Activated T-helper 2 cell treated with anti-CD3 and anti-CD28 coated beads, Interferon-gamma antibody, Interleukin-2, Interleukin-4, amounts not matched to agents 10 μg/mL and 5 μg/mL and 100 μg/mL, durations not matched to agents 14 hours and 24 hours and 36 hours (primary cell): Measurements from ENCODE around the gene PRR5L. TPM values are rescaled to one million over a fixed set of nuclear protein-coding genes. Genes with fewer than 3 reads are reported as not detected.

Source experiments
- DNase-seq: peaks from one replicate; pipeline ENCODE4 v3.0.0; 2021; ENCODE audit warnings: low spot score
- H3K27ac Mint-ChIP-seq: one replicate; pipeline ENCODE4 v1.8.0; 2021; ENCODE audit warnings: mixed read lengths
- H3K27me3 Mint-ChIP-seq: one replicate; pipeline ENCODE4 v1.8.0; 2021; ENCODE audit warnings: low read depth, mixed read lengths
- H3K36me3 Mint-ChIP-seq: one replicate; pipeline ENCODE4 v1.8.0; 2021; ENCODE audit warnings: low read depth, mixed read lengths
- H3K4me1 Mint-ChIP-seq: one replicate; pipeline ENCODE4 v1.8.0; 2021; ENCODE audit warnings: low read depth, mixed read lengths
- H3K4me3 Mint-ChIP-seq: one replicate; pipeline ENCODE4 v1.8.0; 2021; ENCODE audit warnings: low read depth, mild to moderate bottlenecking, moderate library complexity, mixed read lengths
- H3K9me3 Mint-ChIP-seq: one replicate; pipeline ENCODE4 v1.8.0; 2021; ENCODE audit warnings: mixed read lengths
- intact Hi-C: fragments of 100-400 bp; cut with micrococcal nuclease; formaldehyde crosslinking; loops from one replicate; pipeline ENCODE4 v1.15.1; 2023
- total RNA-seq: library from RNA; stranded (reverse); gene quantifications from 2 replicates; pipeline ENCODE4 v1.2.3, GENCODE V29; 2022

Gene PRR5L
- total RNA-seq, 1 donor from 2014 or later: 23.4 TPM

- H3K36me3 Mint-ChIP-seq: no peaks in the 10 kb centered on the region
- peaks cover 6% of the 10 kb centered on the region for H3K27me3 Mint-ChIP-seq
- no peak for DNase-seq
- H3K4me1 Mint-ChIP-seq: peaks cover 16% of the 10 kb centered on the region
- no peak overlapping the region for H3K27ac Mint-ChIP-seq
- H3K9me3 Mint-ChIP-seq: no peaks in the 10 kb centered on the region
- no peak overlapping the region for H3K4me3 Mint-ChIP-seq
- intact Hi-C loops: loop anchor here (5.0 kb wide), 1 partner anchor 45 kb away; no protein-coding TSS in a partner anchor
Measured at GRCh38 chr11:36512016-36512415, 215.9 kb downstream of the PRR5L start.

DNA sequence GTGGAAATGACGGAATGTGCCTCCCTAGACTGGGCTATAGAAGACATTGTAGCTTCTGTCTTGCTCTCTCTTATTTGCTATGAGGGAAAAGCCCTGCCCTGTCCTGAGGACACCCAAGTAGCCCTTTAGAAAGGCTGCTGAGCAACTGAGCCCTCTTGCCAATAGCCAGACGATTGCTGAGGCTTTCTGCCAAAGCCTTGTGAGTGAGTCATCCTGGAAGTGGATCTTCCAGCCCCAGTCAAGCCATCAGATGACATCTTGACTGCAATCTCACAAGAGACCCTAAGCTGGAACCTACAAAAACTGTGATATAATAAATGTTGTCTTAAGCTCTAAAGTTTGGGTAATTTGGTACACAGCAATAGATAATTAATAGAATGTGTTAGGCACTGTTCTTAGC, 217.9 kb downstream of the PRR5L start:
- H3K9me3 Mint-ChIP-seq: no peaks in the 10 kb centered on the region
- H3K4me3 Mint-ChIP-seq: no peak overlapping the region
- intact Hi-C loops: loop anchor here (5.0 kb wide), 1 partner anchor 43 kb away; no protein-coding TSS in a partner anchor
- H3K27ac Mint-ChIP-seq: no peak overlapping the region
- H3K27me3 Mint-ChIP-seq: peaks cover 6% of the 10 kb centered on the region
- no peak for DNase-seq
- H3K4me1 Mint-ChIP-seq: peaks cover 6% of the 10 kb centered on the region
- no peaks in the 10 kb centered on the region for H3K36me3 Mint-ChIP-seq

Other genes starting within 250 kb of the PRR5L start
- 35.8 and 39.8 TPM in 2 replicates for gene COMMD9, start 6.9 kb upstream of the PRR5L start, total RNA-seq
- gene TRAF6, start 214.0 kb downstream of the PRR5L start, total RNA-seq: 9.0 and 10.2 TPM in 2 replicates